Ovary (tissue), 9 donors: Measurements from ENCODE around the gene PTPN7. TPM values are rescaled to one million over a fixed set of nuclear protein-coding genes. Genes with fewer than 3 reads are reported as not detected.
"Not testable (repeated sequence)": the region's sequence is repeated elsewhere in the genome, so short reads cannot be mapped to it uniquely, and the experiment has no call there.

ENCODE experiments used
- DNase-seq, 5 donors: peaks; one replicate each; pipeline ENCODE4 v3.0.0-alpha.2; 2019 to 2020
- H3K27ac ChIP-seq, 2 donors: fragments of 200-600 bp; one replicate each; pipeline versions ENCODE4 v1.5.1 to v1.8.0; 2019 to 2022
- H3K27me3 ChIP-seq: fragments of 200-600 bp; one replicate; pipeline ENCODE4 v1.8.0; 2022
- H3K36me3 ChIP-seq: fragments of 200-600 bp; sonication (generic); one replicate; pipeline ENCODE4 v1.5.1; 2019
- H3K4me1 ChIP-seq: one replicate; pipeline ENCODE4 v1.8.1; 2013; ENCODE audit warnings: mild to moderate bottlenecking, moderate library complexity; ENCODE audit not compliant: insufficient read depth
- H3K4me3 ChIP-seq: fragments of 200-600 bp; sonication (generic); one replicate; pipeline ENCODE4 v1.5.1; 2017
- H3K9me3 ChIP-seq, 2 donors: fragments of 200-600 bp in 1 of 2; sonication (generic) in 1 of 2; one replicate each; pipeline versions ENCODE4 v1.5.1 to v1.8.1; 2013 to 2019; ENCODE audit warnings: mild to moderate bottlenecking in 1 of 2, moderate library complexity in 1 of 2
- CTCF ChIP-seq, 3 donors: fragments of 450-650 bp in 2 of 3; fragments of 200-600 bp in 1 of 3; IDR thresholded peaks; one replicate each; pipeline versions ENCODE4 v1.5.1 to v1.8.0; 2016 to 2022; ENCODE audit warnings: antibody characterized with exemption in 3 of 3, mild to moderate bottlenecking in 1 of 3
- EP300 ChIP-seq: sonication (generic); formaldehyde crosslinking; IDR thresholded peaks from one replicate; pipeline ENCODE4 v1.6.1; 2017; ENCODE audit warnings: antibody characterized with exemption
- POLR2A ChIP-seq: fragments of 450-650 bp; IDR thresholded peaks from one replicate; pipeline ENCODE4 v1.6.1; 2017; ENCODE audit warnings: antibody characterized with exemption, mild to moderate bottlenecking, moderate library complexity
- WGBS, 3 donors: extraction: QIAGEN DNeasy Blood & Tissue Kit in 1 of 3; methylation state at CpG; one replicate each; pipeline versions ENCODE4 v1.1.5 to v1.1.7; 2013 to 2017; 5-methylcytosine and 5-hydroxymethylcytosine counted together
- intact Hi-C, 4 donors: fragments of 100-400 bp; cut with DNase I; formaldehyde crosslinking; loops; one replicate each; pipeline versions ENCODE4 v1.11.0 to v1.15.1; 2022 to 2023
- polyA plus RNA-seq, 2 donors: library from polyadenylated mRNA; stranded (reverse); fragments of 200-250 nt in 1 of 2; fragments of 350-450 nt in 1 of 2; fragmentation: Illumina TruSeq in 1 of 2; extraction: RNeasy Lipid Tissue Mini Kit (QIAGEN cat#74804) in 1 of 2; gene quantifications; one replicate each; pipeline ENCODE4 v1.2.3, GENCODE V29; 2013 to 2014
- total RNA-seq, 7 donors: library from RNA; depleted of rRNA in 2 of 7; stranded (reverse); fragments of >200 nt in 2 of 7; fragmentation: NEBNext Ultra II Directional in 3 of 7; extraction: Animal tissue kit (Norgen Biotek cat#: 25700) in 3 of 7; gene quantifications; one replicate each; pipeline versions ENCODE4 v1.1.0 to v1.2.4, GENCODE V29; 2016 to 2023
- donor health status: DM: no; HTN: no; CAD: no; lungs with moderate emphysema.
- donor health status: DM: no; HTN: no; CAD: no.
- donor health status: Bipolar disorder and iron deficiency.
- donor health status: DM: yes; HTN: yes; CAD: no.
- donor health status: DM: no; HTN: no; CAD: no.
- donor health status: DM: yes; HTN: yes; CAD: no.

Gene PTPN7
- total and polyA plus RNA-seq, 9 donors: 0.58 to 15.4 (median 1.7) TPM

DNA sequence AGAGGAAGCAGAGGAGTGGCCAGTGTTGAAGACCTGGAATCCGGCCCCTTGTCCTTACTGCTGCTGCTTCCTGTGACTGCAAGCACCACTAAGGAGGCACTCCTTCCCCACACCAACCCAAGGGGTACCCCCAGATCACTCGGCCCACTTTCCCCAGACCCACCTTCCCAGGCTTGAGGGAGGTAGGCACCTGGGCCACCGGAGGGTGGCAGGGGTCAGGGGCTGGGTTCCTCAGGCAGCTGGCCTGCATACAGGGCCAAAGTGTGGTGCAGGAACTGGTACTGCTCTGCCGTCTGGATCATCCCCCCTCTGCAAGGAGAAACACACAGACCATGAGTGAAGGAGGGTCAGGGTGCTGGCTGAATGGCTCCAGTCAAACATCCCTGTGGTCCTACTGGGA is 12.0 kb downstream of the PTPN7 start:
- H3K4me1 ChIP-seq: no peaks in the 10 kb centered on the region
- 91 to 94% (median 93%) methylated on average over 4 of the region's 4 CpGs for WGBS, 3 donors
- H3K9me3 ChIP-seq: no peaks in the 10 kb centered on the region
- no peak overlapping the region for H3K27ac ChIP-seq
- TF ChIP-seq POLR2A (no peak), EP300 (no peak), CTCF (IDR thresholded peaks at IDR 0.05) (no peak)
- no peaks in the 10 kb centered on the region for H3K27me3 ChIP-seq
- H3K36me3 ChIP-seq: no peaks in the 10 kb centered on the region
- DNase-seq: no peak
- intact Hi-C loops: no loop called here
- H3K4me3 ChIP-seq: no peak overlapping the region

DNA sequence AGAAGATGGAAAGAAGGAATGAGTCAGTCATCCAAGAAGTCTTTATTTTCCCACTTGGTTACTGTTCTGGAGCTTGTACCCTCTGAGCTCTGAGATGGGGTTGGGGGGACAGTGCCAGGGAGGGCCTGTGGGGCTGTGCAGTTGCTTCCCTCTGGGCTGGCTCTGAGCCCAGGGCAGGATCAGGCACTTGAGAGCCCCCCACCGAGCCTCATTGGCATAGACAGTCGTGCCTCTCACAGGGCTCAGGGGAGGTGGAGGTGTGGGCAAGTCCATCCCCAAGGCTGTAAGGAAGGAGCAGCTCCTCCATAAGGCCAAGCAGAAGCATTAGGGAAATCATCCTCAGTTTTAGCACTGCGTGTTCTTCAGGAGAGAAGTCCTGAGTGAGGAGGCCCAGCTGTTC is 13.4 kb downstream of the PTPN7 start:
- Histone ChIP-seq H3K27ac (no peak overlapping the region), H3K4me3 (no peak overlapping the region), H3K9me3 (no peaks in the 10 kb centered on the region), H3K27me3 (no peaks in the 10 kb centered on the region), H3K36me3 (no peaks in the 10 kb centered on the region), H3K4me1 (peaks cover 6% of the 10 kb centered on the region)
- intact Hi-C loops: no loop called here
- 50 to 67% (median 59%) methylated on average over 3 of the region's 3 CpGs for WGBS, 3 donors
- no peak for DNase-seq
- TF ChIP-seq POLR2A (no peak), EP300 (no peak), CTCF (IDR thresholded peaks at IDR 0.05) (no peak)

DNA sequence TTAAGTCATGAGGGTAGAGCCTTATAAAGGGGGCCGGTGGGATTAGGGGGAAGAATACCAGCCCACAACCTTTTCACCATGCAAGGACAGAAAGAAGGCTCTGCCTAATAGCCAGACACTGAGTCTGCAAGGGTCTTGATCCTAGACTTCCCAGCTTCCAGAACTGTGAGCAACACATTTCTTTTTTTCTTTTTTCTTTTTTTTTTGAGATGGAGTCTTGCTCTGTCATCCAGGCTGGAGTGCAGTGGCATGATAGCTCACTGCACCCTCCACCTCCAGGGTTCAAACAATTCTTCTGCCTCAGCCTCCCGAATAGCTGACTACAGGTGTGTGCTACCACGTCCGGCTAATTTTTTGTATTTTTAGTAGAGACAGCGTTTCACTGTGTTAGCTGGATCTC is 14.1 kb downstream of the PTPN7 start:
- Histone ChIP-seq H3K4me1 (peaks cover 6% of the 10 kb centered on the region), H3K9me3 (no peaks in the 10 kb centered on the region), H3K27me3 (no peaks in the 10 kb centered on the region), H3K27ac (no peak overlapping the region), H3K4me3 (no peak overlapping the region), H3K36me3 (no peaks in the 10 kb centered on the region)
- 84 to 93% (median 90%) methylated on average over 5 of the region's 5 CpGs for WGBS, 3 donors
- no peak for DNase-seq
- no peak for TF ChIP-seq CTCF (IDR thresholded peaks at IDR 0.05)
- TF ChIP-seq POLR2A: no peak
- no peak for TF ChIP-seq EP300
- intact Hi-C loops: no loop called here

- DNase-seq, H3K27me3 ChIP-seq, H3K27ac ChIP-seq, H3K4me3 ChIP-seq, H3K4me1 ChIP-seq, H3K9me3 ChIP-seq, intact Hi-C loops, H3K36me3 ChIP-seq: not testable (repeated sequence)
- 89 to 95% (median 95%) methylated on average over 8 of the region's 8 CpGs for WGBS, 3 donors
Measured at GRCh38 chr1:202145744-202146140, 14.7 kb downstream of the PTPN7 start.

DNA sequence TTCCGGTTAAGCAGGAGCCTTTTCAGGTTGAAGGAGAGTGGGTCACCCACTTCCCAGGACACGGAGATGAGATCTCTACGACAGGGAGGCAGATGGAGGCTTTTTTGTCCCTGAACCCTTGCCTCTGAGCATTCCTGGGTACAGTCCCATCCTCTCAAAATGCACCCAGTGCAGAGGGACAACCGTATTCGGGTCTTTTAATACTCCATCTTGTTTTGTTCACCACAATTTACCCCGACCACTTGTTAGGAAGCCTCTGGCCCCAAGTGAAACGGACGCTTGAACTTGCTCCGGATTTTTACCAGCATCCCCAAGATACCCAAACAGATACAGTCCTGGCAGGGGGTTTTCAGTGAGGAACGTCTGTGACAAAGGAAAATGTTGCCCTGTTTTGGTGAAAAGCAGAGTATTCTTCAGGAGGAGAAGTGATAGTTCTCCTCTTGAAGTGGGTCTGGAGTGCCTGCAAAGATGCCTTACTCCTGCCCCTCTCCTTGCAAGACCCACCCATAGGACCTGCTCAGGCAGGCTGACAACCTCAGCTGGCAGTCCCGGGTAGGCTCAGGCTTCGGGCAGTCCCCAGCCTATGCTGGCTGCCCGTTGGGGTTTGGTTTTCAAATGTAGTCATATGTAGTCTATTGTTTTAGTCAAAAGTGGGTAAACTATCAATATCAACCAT is 15.2 kb downstream of the PTPN7 start:
- Histone ChIP-seq H3K27ac (peak overlapping the region; percentile 87 to 92), H3K4me3 (peak overlapping the region; percentile 71), H3K36me3 (no peaks in the 10 kb centered on the region), H3K27me3 (no peaks in the 10 kb centered on the region), H3K4me1 (peaks cover 6% of the 10 kb centered on the region), H3K9me3 (no peaks in the 10 kb centered on the region)
- no peak for DNase-seq
- no peak for TF ChIP-seq EP300
- no peak for TF ChIP-seq POLR2A
- no peak for TF ChIP-seq CTCF (IDR thresholded peaks at IDR 0.05)
- 3 to 6% (median 5%) methylated on average over 13 of the region's 13 CpGs for WGBS, 3 donors
- intact Hi-C loops: no loop called here
